ENCODE measurements around the gene BCOR. TPM values are rescaled to one million over a fixed set of nuclear protein-coding genes. Genes with fewer than 3 reads are reported as not detected.

Gene BCOR
- total and polyA plus RNA-seq, 2 of the 8 experiments (the other 6 are each of a cell fraction or from before 2014, with no cell fraction given): 25.0 to 50.8 TPM

GRCh38 chrX:40074080-40074958, 23.4 kb downstream of the BCOR start:
- WGBS, 2 experiments (ENCODE audit: extremely low coverage in 1 of 2, insufficient coverage in 1 of 2, insufficient read length in 1 of 2, insufficient replicate concordance in 2 of 2, low coverage in 1 of 2, low lambda C conversion rate in 2 of 2, missing lambda C conversion rate in 1 of 2): 92% methylated on average over 21 of the region's 37 CpGs; no CpG with 5 or more reads in 1 of the 2 experiments

More at GRCh38 chrX:40074080-40074958, 23.4 kb downstream of the BCOR start:
- Histone ChIP-seq H3K56ac (replicated peaks; ENCODE audit: insufficient read length, low read depth, low read length) (no peak overlapping the region), H3K27me3 (replicated peaks in 1 of 4; ENCODE audit: control insufficient read depth in 3 of 4, extremely low read depth in 1 of 4, insufficient read depth in 3 of 4, low read length in 3 of 4) (no peaks in the 10 kb centered on the region), H3K9ac (replicated peaks in 1 of 4; ENCODE audit: extremely low read depth in 1 of 4, low read depth in 3 of 4, low read length in 3 of 4) (no peak overlapping the region), H3K9me3 (ENCODE audit: insufficient read depth in 2 of 2, low read depth in 1 of 2, low read length in 1 of 2) (no peaks in the 10 kb centered on the region), H2BK15ac (ENCODE audit: low read length) (no peak overlapping the region), H3K14ac (ENCODE audit: insufficient read length) (no peak overlapping the region), H3K79me2 (ENCODE audit: control insufficient read depth in 1 of 2, insufficient read depth in 2 of 2, low read length in 2 of 2) (peaks cover 0 to 88% of the 10 kb centered on the region in 2 experiments; a peak in 2 of 4 replicates), H3K4ac (replicated peaks; ENCODE audit: insufficient read length, low read depth, low read length) (no peak overlapping the region), H4K91ac (replicated peaks; ENCODE audit: insufficient read length, low read length) (no peak overlapping the region), H4K20me1 (replicated peaks in 1 of 2; ENCODE audit: control insufficient read depth in 1 of 2, insufficient read depth in 2 of 2, low read length in 2 of 2) (peaks cover 4 to 33% of the 10 kb centered on the region in 2 experiments), H3K27ac (ENCODE audit: low read depth, low read length) (no peak overlapping the region), H3K18ac (ENCODE audit: extremely low read depth, low read length) (no peak overlapping the region), H3K23me2 (ENCODE audit: low read depth, low read length) (no peaks in the 10 kb centered on the region), H2BK12ac (ENCODE audit: low read depth, low read length) (no peak overlapping the region), H4K8ac (ENCODE audit: extremely low read depth, insufficient read depth, low read length) (no peak overlapping the region), H2BK20ac (ENCODE audit: low read length) (no peak overlapping the region), H2BK120ac (replicated peaks; ENCODE audit: low read depth, low read length) (no peak overlapping the region), H3K36me3 (ENCODE audit: control insufficient read depth in 2 of 4, insufficient read depth in 4 of 4, low read length in 3 of 4) (peaks cover 12 to 73% (median 52%) of the 10 kb centered on the region in 4 experiments), H2BK5ac (ENCODE audit: low read depth, low read length) (no peak overlapping the region), H2AK5ac (ENCODE audit: low read depth, low read length) (no peak overlapping the region), H3K4me3 (ENCODE audit: extremely low read depth in 1 of 4, insufficient read depth in 2 of 4, low read depth in 3 of 4, low read length in 4 of 4) (no peak overlapping the region), H3K4me1 (replicated peaks in 1 of 4; ENCODE audit: control insufficient read depth in 3 of 4, insufficient read depth in 4 of 4, low read length in 3 of 4) (peaks cover 0 to 6% (median 3%) of the 10 kb centered on the region in 4 experiments; a peak in 4 of 7 replicates), H3K23ac (ENCODE audit: insufficient read length) (no peak overlapping the region), H3K79me1 (ENCODE audit: low read depth, low read length) (peaks cover 4% of the 10 kb centered on the region; the same call in 1 of the 2 replicates), H2AFZ (ENCODE audit: low read length) (no peak overlapping the region), H4K5ac (ENCODE audit: insufficient read length, low read depth, low read length) (no peak overlapping the region), H3K4me2 (ENCODE audit: insufficient read depth in 1 of 2, low read depth in 2 of 2, low read length in 2 of 2) (no peak overlapping the region)
- FAIRE-seq (no peak), DNase-seq (ENCODE audit: low read depth in 1 of 2, low spot score in 2 of 2) (no peak)
- ChIA-PET POLR2A (ENCODE audit: partially characterized antibody) (no interaction called here), CTCF (ENCODE audit: partially characterized antibody) (interaction anchor here (0.6 kb wide), 1 partner anchor 331 kb away, joined by 3 read pairs; no protein-coding TSS in a partner anchor)
- no peak for TF ChIP-seq YY1 (IDR thresholded peaks at IDR 0.05; ENCODE audit: low read depth, low read length)

Data from H1 (cell line).